GM12878 (cell line): ENCODE results near the gene EIF2A. TPM values are rescaled to one million over a fixed set of nuclear protein-coding genes. Genes with fewer than 3 reads are reported as not detected.

Experiments used
- ATAC-seq: fragments of 200-7000 bp; cut with Tn5 transposase; 3 replicates; pipeline ENCODE4 v1.9.1; 2020; ENCODE audit warnings: mild to moderate bottlenecking, moderate library complexity
- BruUV-seq: library from RNA; stranded (reverse); fragments of 400-500 nt; replicated peaks from 2 replicates; lab custom pipeline; 2021; lab: Mats Ljungman, UMichigan
- CTCF ChIA-PET: fragments of 300-600 bp; sonication (Branson Sonifier 250); formaldehyde crosslinking; extraction: SDS; loops from one replicate; lab custom pipeline; 2021; ENCODE audit warnings: inconsistent platforms; lab: Yijun Ruan, JAX
- POLR2A ChIA-PET: fragments of 350-600 bp; formaldehyde crosslinking; extraction: SDS; loops from one replicate; lab custom pipeline; 2021; ENCODE audit warnings: inconsistent platforms; lab: Charles Lee
- RAD21 ChIA-PET: fragments of 300-600 bp; sonication (Branson Sonifier 250); formaldehyde crosslinking; loops from one replicate; lab custom pipeline; 2023; ENCODE audit warnings: antibody characterized with exemption; ENCODE audit not compliant: unreplicated experiment; lab: Charles Lee
- SMC1A ChIA-PET: fragments of 300-600 bp; sonication (Branson Sonifier 250); formaldehyde crosslinking; loops from one replicate; lab custom pipeline; 2023; ENCODE audit not compliant: unreplicated experiment, uncharacterized antibody; lab: Charles Lee
- DNase-seq: peaks from one replicate; pipeline ENCODE4 v3.0.0-alpha.2; 2011; ENCODE audit warnings: low read depth, low spot score
- FAIRE-seq: peaks from 3 replicates; lab custom pipeline; 2011; peaks lifted over from hg19 to GRCh38; lab: Jason Lieb, UNC
- H2AFZ ChIP-seq: 2 replicates; pipeline ENCODE4 v1.6.0; 2011; ENCODE audit warnings: low read depth, low read length, control low read depth; ENCODE audit not compliant: control insufficient read depth
- H3K27ac ChIP-seq: 2 replicates; pipeline ENCODE4 v1.5.1; 2011; ENCODE audit warnings: control low read depth; ENCODE audit not compliant: control insufficient read depth, insufficient read depth
- H3K27me3 ChIP-seq, 2 experiments: replicated peaks in 1 of 2; 2 replicates each; pipeline versions ENCODE4 v1.6.0 to v1.6.1; 2011; ENCODE audit warnings: low read length in 1 of 2; ENCODE audit not compliant: control insufficient read depth in 2 of 2, insufficient read depth in 2 of 2
- H3K36me3 ChIP-seq, 2 experiments: 2 replicates each; pipeline ENCODE4 v1.5.1; 2011; ENCODE audit warnings: low read length in 1 of 2; ENCODE audit not compliant: control insufficient read depth in 2 of 2, insufficient read depth in 2 of 2
- H3K4me1 ChIP-seq: 2 replicates; pipeline ENCODE4 v1.6.1; 2011; ENCODE audit warnings: mild to moderate bottlenecking, low read length, moderate library complexity, mixed read lengths; ENCODE audit not compliant: control insufficient read depth, insufficient read depth
- H3K4me2 ChIP-seq: 2 replicates; pipeline ENCODE4 v1.6.0; 2011; ENCODE audit warnings: control low read depth; ENCODE audit not compliant: control insufficient read depth, insufficient read depth
- H3K4me3 ChIP-seq: fragments of 200-600 bp; sonication (generic); 2 replicates; pipeline ENCODE4 v1.5.1; 2016
- H3K79me2 ChIP-seq: 2 replicates; pipeline ENCODE4 v1.6.0; 2011; ENCODE audit warnings: low read length; ENCODE audit not compliant: control insufficient read depth, insufficient read depth
- H3K9ac ChIP-seq: 2 replicates; pipeline ENCODE4 v1.8.0; 2011; ENCODE audit warnings: low read length, control low read depth, mixed read lengths; ENCODE audit not compliant: control insufficient read depth, insufficient read depth
- H3K9me3 ChIP-seq: replicated peaks from 3 replicates; pipeline ENCODE4 v1.5.1; 2011; ENCODE audit warnings: mild to moderate bottlenecking, low read length; ENCODE audit not compliant: control insufficient read depth, insufficient read depth
- H4K20me1 ChIP-seq: 2 replicates; pipeline ENCODE4 v1.6.0; 2011; ENCODE audit not compliant: control insufficient read depth, insufficient read depth
- BHLHE40 ChIP-seq, 2 experiments: fragments of 450-650 bp in 1 of 2; IDR thresholded peaks; 2 replicates each; pipeline ENCODE4 v1.6.1; 2011 to 2017; ENCODE audit warnings: low read depth in 2 of 2, borderline replicate concordance in 1 of 2, improper control_type of control experiment in 1 of 2, low read length in 1 of 2, mild to moderate bottlenecking in 1 of 2
- CREM ChIP-seq: IDR thresholded peaks from 2 replicates; pipeline ENCODE4 v1.6.1; 2014; ENCODE audit warnings: antibody characterized with exemption, low read depth
- HDAC2 ChIP-seq: fragments of 200-600 bp; sonication (generic); IDR thresholded peaks from 2 replicates; pipeline ENCODE4 v1.6.1; 2017
- MTA3 ChIP-seq: IDR thresholded peaks from 2 replicates; pipeline ENCODE4 v1.6.1; 2012; ENCODE audit warnings: low read length, inconsistent platforms, borderline replicate concordance
- MXI1 ChIP-seq: fragments of 150-350 bp; IDR thresholded peaks from 2 replicates; pipeline ENCODE4 v1.6.1; 2011; ENCODE audit warnings: low read depth, mild to moderate bottlenecking, inconsistent platforms, low read length, improper control_type of control experiment
- PAX5 ChIP-seq: IDR thresholded peaks from 2 replicates; pipeline ENCODE4 v1.6.1; 2011; ENCODE audit warnings: low read depth, low read length, borderline replicate concordance
- RB1 ChIP-seq: fragments of 450-650 bp; formaldehyde crosslinking; IDR thresholded peaks from 2 replicates; pipeline ENCODE4 v1.6.1; 2017; ENCODE audit warnings: mild to moderate bottlenecking, borderline replicate concordance
- SIN3A ChIP-seq: IDR thresholded peaks from 2 replicates; pipeline ENCODE4 v1.6.1; 2012; ENCODE audit warnings: low read depth, low read length, improper control_type of control experiment
- SREBF2 ChIP-seq: IDR thresholded peaks from 2 replicates; pipeline ENCODE4 v1.6.1; 2012; ENCODE audit warnings: mild to moderate bottlenecking, low read length
- ZSCAN29 ChIP-seq: fragments of 450-650 bp; IDR thresholded peaks from 2 replicates; pipeline ENCODE4 v1.6.1; 2017; ENCODE audit warnings: mild to moderate bottlenecking, moderate library complexity
- ZZZ3 ChIP-seq: IDR thresholded peaks from 2 replicates; pipeline ENCODE4 v1.6.1; 2011; ENCODE audit warnings: low read depth; ENCODE audit not compliant: control insufficient read depth, insufficient read length
- WGBS: methylation state at CpG from one replicate; pipeline ENCODE4 v1.1.6; 2016; ENCODE audit warnings: low lambda C conversion rate; ENCODE audit not compliant: insufficient replicate concordance, insufficient coverage; ENCODE audit errors: missing lambda C conversion rate; 5-methylcytosine and 5-hydroxymethylcytosine counted together
- in situ Hi-C: fragments of 300-500 bp; cut with MboI; formaldehyde crosslinking; loops from 9 replicates; pipeline ENCODE4 v1.14.3; 2018; ENCODE audit warnings: mixed read lengths
- intact Hi-C: fragments of 100-400 bp; cut with micrococcal nuclease; formaldehyde crosslinking; loops from one replicate; pipeline ENCODE4 v1.14.2; 2022; ENCODE audit not compliant: unreplicated experiment
- polyA plus RNA-seq, 11 experiments: library from polyadenylated mRNA; depleted of rRNA in 4 of 11; unstranded in 6 of 11; stranded (reverse) in 5 of 11; fragments of >200 nt; fragmentation: Nextera tagmentation in 4 of 11; fragmentation: Illumina TruSeq in 1 of 11; extraction: Ambion mirVana in 4 of 11; extraction: Trizol in 1 of 11; gene quantifications; 1 replicate in 1 of 11; 2 replicates in 10 of 11; pipeline versions ENCODE4 v1.2.1 to v1.2.3, GENCODE V29; 2011 to 2016; ENCODE audit warnings: inconsistent platforms in 2 of 11, missing spikeins in 2 of 11, low read depth in 1 of 11
- total RNA-seq, 4 experiments: library from RNA; depleted of rRNA in 3 of 4; stranded (reverse); fragments of >200 nt in 3 of 4; fragmentation: Illumina TruSeq in 1 of 4; extraction: Trizol in 1 of 4; gene quantifications; 2 replicates each; pipeline versions ENCODE4 v1.2.1 to v1.2.3, GENCODE V29; 2013 to 2021
- TF ChIP-seq, protein P1 (sequence below): fragments of 450-650 bp; formaldehyde crosslinking; IDR thresholded peaks from 2 replicates; pipeline ENCODE4 v1.4.0; 2020; ENCODE audit warnings: mild to moderate bottlenecking, moderate library complexity
- TF ChIP-seq, protein P2 (sequence below): fragments of 450-650 bp; IDR thresholded peaks from 2 replicates; pipeline ENCODE4 v1.6.1; 2017; ENCODE audit warnings: antibody characterized with exemption, mild to moderate bottlenecking, moderate library complexity
- TF ChIP-seq, protein P3 (sequence below): IDR thresholded peaks from 2 replicates; pipeline ENCODE4 v1.6.1; 2011; ENCODE audit warnings: low read depth, low read length, improper control_type of control experiment, borderline replicate concordance

The EIF2A gene
- total and polyA plus RNA-seq, 10 of the 15 experiments (the other 5 are each of a cell fraction or from before 2014, with no cell fraction given) = 85.4 to 211 (median 136) TPM

DNA sequence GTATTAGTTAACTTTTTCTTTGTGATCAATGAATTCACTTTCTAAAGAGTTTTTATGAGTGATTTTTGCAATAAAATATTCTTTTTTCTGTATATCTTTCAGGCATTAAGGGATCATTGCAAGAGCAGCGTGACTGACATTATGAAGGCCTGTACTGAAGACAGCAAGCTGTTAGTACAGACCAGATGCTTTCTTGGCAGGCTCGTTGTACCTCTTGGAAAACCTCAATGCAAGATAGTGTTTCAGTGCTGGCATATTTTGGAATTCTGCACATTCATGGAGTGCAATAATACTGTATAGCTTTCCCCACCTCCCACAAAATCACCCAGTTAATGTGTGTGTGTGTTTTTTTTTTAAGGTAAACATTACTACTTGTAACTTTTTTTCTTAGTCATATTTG lies 81.0 kb downstream of the EIF2A start:
- Histone ChIP-seq H2AFZ (no peak overlapping the region), H3K79me2 (peaks cover 4% of the 10 kb centered on the region), H3K27ac (no peak overlapping the region), H3K4me3 (no peak overlapping the region), H3K27me3 (no peaks in the 10 kb centered on the region), H3K9ac (no peak overlapping the region), H3K9me3 (no peaks in the 10 kb centered on the region), H4K20me1 (no peaks in the 10 kb centered on the region), H3K4me1 (no peaks in the 10 kb centered on the region), H3K4me2 (no peak overlapping the region), H3K36me3 (peaks cover 5 to 21% of the 10 kb centered on the region in 2 experiments)
- TF ChIP-seq CREM (no peak), MXI1 (no peak), SIN3A (no peak), RB1 (no peak), ZSCAN29 (no peak), PAX5 (no peak), MTA3 (no peak), HDAC2 (no peak), BHLHE40 (IDR thresholded peaks at IDR 0.05; ENCODE audit: borderline replicate concordance in 1 of 2, low read depth in 2 of 2, low read length in 1 of 2) (no peak), ZZZ3 (no peak), SREBF2 (no peak)
- TF ChIP-seq, protein P1, sequence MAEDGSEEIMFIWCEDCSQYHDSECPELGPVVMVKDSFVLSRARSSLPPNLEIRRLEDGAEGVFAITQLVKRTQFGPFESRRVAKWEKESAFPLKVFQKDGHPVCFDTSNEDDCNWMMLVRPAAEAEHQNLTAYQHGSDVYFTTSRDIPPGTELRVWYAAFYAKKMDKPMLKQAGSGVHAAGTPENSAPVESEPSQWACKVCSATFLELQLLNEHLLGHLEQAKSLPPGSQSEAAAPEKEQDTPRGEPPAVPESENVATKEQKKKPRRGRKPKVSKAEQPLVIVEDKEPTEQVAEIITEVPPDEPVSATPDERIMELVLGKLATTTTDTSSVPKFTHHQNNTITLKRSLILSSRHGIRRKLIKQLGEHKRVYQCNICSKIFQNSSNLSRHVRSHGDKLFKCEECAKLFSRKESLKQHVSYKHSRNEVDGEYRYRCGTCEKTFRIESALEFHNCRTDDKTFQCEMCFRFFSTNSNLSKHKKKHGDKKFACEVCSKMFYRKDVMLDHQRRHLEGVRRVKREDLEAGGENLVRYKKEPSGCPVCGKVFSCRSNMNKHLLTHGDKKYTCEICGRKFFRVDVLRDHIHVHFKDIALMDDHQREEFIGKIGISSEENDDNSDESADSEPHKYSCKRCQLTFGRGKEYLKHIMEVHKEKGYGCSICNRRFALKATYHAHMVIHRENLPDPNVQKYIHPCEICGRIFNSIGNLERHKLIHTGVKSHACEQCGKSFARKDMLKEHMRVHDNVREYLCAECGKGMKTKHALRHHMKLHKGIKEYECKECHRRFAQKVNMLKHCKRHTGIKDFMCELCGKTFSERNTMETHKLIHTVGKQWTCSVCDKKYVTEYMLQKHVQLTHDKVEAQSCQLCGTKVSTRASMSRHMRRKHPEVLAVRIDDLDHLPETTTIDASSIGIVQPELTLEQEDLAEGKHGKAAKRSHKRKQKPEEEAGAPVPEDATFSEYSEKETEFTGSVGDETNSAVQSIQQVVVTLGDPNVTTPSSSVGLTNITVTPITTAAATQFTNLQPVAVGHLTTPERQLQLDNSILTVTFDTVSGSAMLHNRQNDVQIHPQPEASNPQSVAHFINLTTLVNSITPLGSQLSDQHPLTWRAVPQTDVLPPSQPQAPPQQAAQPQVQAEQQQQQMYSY = no peak
- TF ChIP-seq, protein P2, sequence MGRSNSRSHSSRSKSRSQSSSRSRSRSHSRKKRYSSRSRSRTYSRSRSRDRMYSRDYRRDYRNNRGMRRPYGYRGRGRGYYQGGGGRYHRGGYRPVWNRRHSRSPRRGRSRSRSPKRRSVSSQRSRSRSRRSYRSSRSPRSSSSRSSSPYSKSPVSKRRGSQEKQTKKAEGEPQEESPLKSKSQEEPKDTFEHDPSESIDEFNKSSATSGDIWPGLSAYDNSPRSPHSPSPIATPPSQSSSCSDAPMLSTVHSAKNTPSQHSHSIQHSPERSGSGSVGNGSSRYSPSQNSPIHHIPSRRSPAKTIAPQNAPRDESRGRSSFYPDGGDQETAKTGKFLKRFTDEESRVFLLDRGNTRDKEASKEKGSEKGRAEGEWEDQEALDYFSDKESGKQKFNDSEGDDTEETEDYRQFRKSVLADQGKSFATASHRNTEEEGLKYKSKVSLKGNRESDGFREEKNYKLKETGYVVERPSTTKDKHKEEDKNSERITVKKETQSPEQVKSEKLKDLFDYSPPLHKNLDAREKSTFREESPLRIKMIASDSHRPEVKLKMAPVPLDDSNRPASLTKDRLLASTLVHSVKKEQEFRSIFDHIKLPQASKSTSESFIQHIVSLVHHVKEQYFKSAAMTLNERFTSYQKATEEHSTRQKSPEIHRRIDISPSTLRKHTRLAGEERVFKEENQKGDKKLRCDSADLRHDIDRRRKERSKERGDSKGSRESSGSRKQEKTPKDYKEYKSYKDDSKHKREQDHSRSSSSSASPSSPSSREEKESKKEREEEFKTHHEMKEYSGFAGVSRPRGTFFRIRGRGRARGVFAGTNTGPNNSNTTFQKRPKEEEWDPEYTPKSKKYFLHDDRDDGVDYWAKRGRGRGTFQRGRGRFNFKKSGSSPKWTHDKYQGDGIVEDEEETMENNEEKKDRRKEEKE = no peak
- TF ChIP-seq, protein P3, sequence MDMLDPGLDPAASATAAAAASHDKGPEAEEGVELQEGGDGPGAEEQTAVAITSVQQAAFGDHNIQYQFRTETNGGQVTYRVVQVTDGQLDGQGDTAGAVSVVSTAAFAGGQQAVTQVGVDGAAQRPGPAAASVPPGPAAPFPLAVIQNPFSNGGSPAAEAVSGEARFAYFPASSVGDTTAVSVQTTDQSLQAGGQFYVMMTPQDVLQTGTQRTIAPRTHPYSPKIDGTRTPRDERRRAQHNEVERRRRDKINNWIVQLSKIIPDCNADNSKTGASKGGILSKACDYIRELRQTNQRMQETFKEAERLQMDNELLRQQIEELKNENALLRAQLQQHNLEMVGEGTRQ = no peak
- 97% methylated on average over 2 of the region's 2 CpGs for WGBS
- DNase-seq (no peak), ATAC-seq (no peak), FAIRE-seq (no peak)
- ChIA-PET CTCF (interaction anchor here (1.4 kb wide), 1 partner anchor 14 kb away, joined by 3 read pairs; no protein-coding TSS in a partner anchor), POLR2A (no interaction called here), RAD21 (no interaction called here), SMC1A (no interaction called here)
- no TSS peak for BruUV-seq
- intact Hi-C loops (no loop called here), in situ Hi-C loops (no loop called here)
